ENCODE measurements around the gene PEX11A.

DNA sequence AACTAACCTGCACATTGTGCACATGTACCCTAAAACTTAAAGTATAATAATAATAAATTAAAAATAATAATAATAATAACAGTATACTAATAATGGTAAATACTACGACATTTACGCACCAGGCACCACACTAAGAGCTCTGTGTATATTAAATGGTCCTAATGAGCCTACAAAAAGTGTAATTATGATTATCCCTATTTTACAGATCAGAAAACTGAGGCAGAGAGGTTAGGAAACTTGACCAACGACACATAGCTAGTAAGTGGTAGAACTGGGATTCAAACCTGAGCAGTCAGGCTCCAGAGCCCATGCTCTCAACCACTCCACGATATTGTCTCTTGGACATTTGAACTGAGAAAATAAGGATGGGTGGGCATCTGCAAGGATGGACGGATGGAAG, 50.3 kb downstream of the PEX11A start:
- TF ChIP-seq, protein P1, sequence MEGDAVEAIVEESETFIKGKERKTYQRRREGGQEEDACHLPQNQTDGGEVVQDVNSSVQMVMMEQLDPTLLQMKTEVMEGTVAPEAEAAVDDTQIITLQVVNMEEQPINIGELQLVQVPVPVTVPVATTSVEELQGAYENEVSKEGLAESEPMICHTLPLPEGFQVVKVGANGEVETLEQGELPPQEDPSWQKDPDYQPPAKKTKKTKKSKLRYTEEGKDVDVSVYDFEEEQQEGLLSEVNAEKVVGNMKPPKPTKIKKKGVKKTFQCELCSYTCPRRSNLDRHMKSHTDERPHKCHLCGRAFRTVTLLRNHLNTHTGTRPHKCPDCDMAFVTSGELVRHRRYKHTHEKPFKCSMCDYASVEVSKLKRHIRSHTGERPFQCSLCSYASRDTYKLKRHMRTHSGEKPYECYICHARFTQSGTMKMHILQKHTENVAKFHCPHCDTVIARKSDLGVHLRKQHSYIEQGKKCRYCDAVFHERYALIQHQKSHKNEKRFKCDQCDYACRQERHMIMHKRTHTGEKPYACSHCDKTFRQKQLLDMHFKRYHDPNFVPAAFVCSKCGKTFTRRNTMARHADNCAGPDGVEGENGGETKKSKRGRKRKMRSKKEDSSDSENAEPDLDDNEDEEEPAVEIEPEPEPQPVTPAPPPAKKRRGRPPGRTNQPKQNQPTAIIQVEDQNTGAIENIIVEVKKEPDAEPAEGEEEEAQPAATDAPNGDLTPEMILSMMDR (conservative IDR thresholded peaks at IDR 0.05), result no peak
- TF ChIP-seq ZFX (IDR thresholded peaks at IDR 0.05), result no peak
